SH-SY5Y (cell line): Measurements from ENCODE around the gene ATP8B4.

Source experiments
- GATA2 ChIP-seq: IDR thresholded peaks from 2 replicates; pipeline ENCODE4 v1.6.1; 2011; ENCODE audit warnings: mild to moderate bottlenecking, low read depth, low read length
- GATA3 ChIP-seq: IDR thresholded peaks from 2 replicates; pipeline ENCODE4 v1.6.1; 2011; ENCODE audit warnings: low read depth, mild to moderate bottlenecking, low read length, moderate library complexity

GRCh38 chr15:49984436-49984835 lies 134.6 kb downstream of the ATP8B4 start:
- TF ChIP-seq GATA2: no peak
- TF ChIP-seq GATA3: no peak
